Mesenchymal stem cell (in vitro differentiated cells and primary cell): ENCODE measurements around the gene TDRD7. TPM values are rescaled to one million over a fixed set of nuclear protein-coding genes. Genes with fewer than 3 reads are reported as not detected.

Experiments used
- DNase-seq: peaks from one replicate; pipeline ENCODE4 v3.0.0-alpha.2; 2013
- H2AFZ ChIP-seq: one replicate; pipeline ENCODE4 v1.6.1; 2013; ENCODE audit warnings: low read depth, mild to moderate bottlenecking, control low read depth, inconsistent platforms, low read length, moderate library complexity
- H2AK5ac ChIP-seq: 2 replicates; pipeline ENCODE4 v1.6.1; 2013; ENCODE audit warnings: low read length, moderate library complexity, mild to moderate bottlenecking, inconsistent platforms; ENCODE audit not compliant: severe bottlenecking
- H2BK120ac ChIP-seq: one replicate; pipeline ENCODE4 v1.6.1; 2013; ENCODE audit warnings: low read depth, mild to moderate bottlenecking, inconsistent platforms, low read length, moderate library complexity
- H2BK12ac ChIP-seq, 2 experiments: one replicate each; pipeline ENCODE4 v1.6.1; 2013; ENCODE audit warnings: inconsistent platforms in 2 of 2, low read length in 2 of 2, mild to moderate bottlenecking in 2 of 2, moderate library complexity in 2 of 2, control low read depth in 1 of 2
- H2BK15ac ChIP-seq: one replicate; pipeline ENCODE4 v1.6.1; 2013; ENCODE audit warnings: mild to moderate bottlenecking, low read depth, inconsistent platforms; ENCODE audit not compliant: poor library complexity, severe bottlenecking
- H2BK5ac ChIP-seq: 2 replicates; pipeline ENCODE4 v1.6.1; 2013; ENCODE audit warnings: low read depth, mild to moderate bottlenecking, low read length, control low read depth, inconsistent platforms; ENCODE audit not compliant: poor library complexity, severe bottlenecking
- H3K14ac ChIP-seq, 2 experiments: one replicate each; pipeline ENCODE4 v1.6.1; 2013; ENCODE audit warnings: inconsistent platforms in 2 of 2, low read length in 2 of 2, control low read depth in 1 of 2, mild to moderate bottlenecking in 1 of 2, moderate library complexity in 1 of 2
- H3K18ac ChIP-seq, 2 experiments: one replicate each; pipeline ENCODE4 v1.6.1; 2013; ENCODE audit warnings: inconsistent platforms in 2 of 2, low read length in 2 of 2, control low read depth in 1 of 2, low read depth in 1 of 2, mild to moderate bottlenecking in 1 of 2
- H3K23ac ChIP-seq, 2 experiments: one replicate each; pipeline ENCODE4 v1.6.1; 2013; ENCODE audit warnings: inconsistent platforms in 2 of 2, low read length in 2 of 2, mild to moderate bottlenecking in 2 of 2, moderate library complexity in 2 of 2, control low read depth in 1 of 2
- H3K27ac ChIP-seq: 2 replicates; pipeline ENCODE4 v1.5.1; 2013; ENCODE audit warnings: mild to moderate bottlenecking, moderate library complexity, low read length, control low read depth, inconsistent platforms; ENCODE audit not compliant: poor library complexity, severe bottlenecking
- H3K27me3 ChIP-seq, 2 experiments: 2 replicates each; pipeline versions ENCODE4 v1.6.1 to v1.7.0; 2013; ENCODE audit warnings: low read length in 2 of 2, mild to moderate bottlenecking in 2 of 2, moderate library complexity in 2 of 2, control low read depth in 1 of 2, inconsistent platforms in 1 of 2; ENCODE audit not compliant: control insufficient read depth in 1 of 2, insufficient read depth in 1 of 2
- H3K36me3 ChIP-seq, 2 experiments: 2 replicates each; pipeline versions ENCODE4 v1.6.1 to v1.7.0; 2013; ENCODE audit warnings: low read length in 2 of 2, control low read depth in 1 of 2, inconsistent platforms in 1 of 2, low read depth in 1 of 2, mild to moderate bottlenecking in 1 of 2; ENCODE audit not compliant: insufficient read depth in 2 of 2, control insufficient read depth in 1 of 2
- H3K4ac ChIP-seq, 2 experiments: one replicate each; pipeline ENCODE4 v1.6.1; 2013; ENCODE audit warnings: inconsistent platforms in 2 of 2, low read length in 2 of 2, mild to moderate bottlenecking in 2 of 2, moderate library complexity in 2 of 2, control low read depth in 1 of 2, low read depth in 1 of 2
- H3K4me1 ChIP-seq: 2 replicates; pipeline ENCODE4 v1.6.1; 2013; ENCODE audit warnings: low read depth, low read length, control low read depth; ENCODE audit not compliant: control insufficient read depth, insufficient read depth
- H3K4me2 ChIP-seq: 2 replicates; pipeline ENCODE4 v1.6.1; 2013; ENCODE audit warnings: low read length, mild to moderate bottlenecking, inconsistent platforms; ENCODE audit not compliant: poor library complexity, severe bottlenecking
- H3K4me3 ChIP-seq, 2 experiments: 2 replicates each; pipeline versions ENCODE4 v1.5.1 to v1.7.0; 2013; ENCODE audit warnings: low read length in 2 of 2, mild to moderate bottlenecking in 2 of 2, control low read depth in 1 of 2, low read depth in 1 of 2; ENCODE audit not compliant: insufficient read depth in 1 of 2
- H3K79me1 ChIP-seq: replicated peaks from 2 replicates; pipeline ENCODE4 v1.6.1; 2013; ENCODE audit warnings: mild to moderate bottlenecking, control low read depth, low read length, inconsistent platforms; ENCODE audit not compliant: poor library complexity, severe bottlenecking
- H3K9ac ChIP-seq: 2 replicates; pipeline ENCODE4 v1.7.0; 2013; ENCODE audit warnings: mild to moderate bottlenecking, low read length, moderate library complexity
- H3K9me3 ChIP-seq: 2 replicates; pipeline ENCODE4 v1.7.0; 2013; ENCODE audit warnings: mild to moderate bottlenecking, low read length; ENCODE audit not compliant: control insufficient read depth
- H4K8ac ChIP-seq: one replicate; pipeline ENCODE4 v1.6.1; 2013; ENCODE audit warnings: inconsistent platforms, mild to moderate bottlenecking, low read length, moderate library complexity
- H4K91ac ChIP-seq: one replicate; pipeline ENCODE4 v1.6.1; 2013; ENCODE audit warnings: mild to moderate bottlenecking, low read length, inconsistent platforms
- WGBS: methylation state at CpG from one replicate; pipeline ENCODE4 v1.1.7; 2013; ENCODE audit warnings: mixed read lengths; 5-methylcytosine and 5-hydroxymethylcytosine counted together
- small RNA-seq: library from polyadenylated mRNA; stranded (forward); fragments of <200 nt; extraction: miRNeasy Mini kit (QIAGEN cat#:217004); gene quantifications from one replicate; pipeline ENCODE3, GENCODE V24; 2013; ENCODE audit warnings: low read depth

TDRD7 gene

DNA sequence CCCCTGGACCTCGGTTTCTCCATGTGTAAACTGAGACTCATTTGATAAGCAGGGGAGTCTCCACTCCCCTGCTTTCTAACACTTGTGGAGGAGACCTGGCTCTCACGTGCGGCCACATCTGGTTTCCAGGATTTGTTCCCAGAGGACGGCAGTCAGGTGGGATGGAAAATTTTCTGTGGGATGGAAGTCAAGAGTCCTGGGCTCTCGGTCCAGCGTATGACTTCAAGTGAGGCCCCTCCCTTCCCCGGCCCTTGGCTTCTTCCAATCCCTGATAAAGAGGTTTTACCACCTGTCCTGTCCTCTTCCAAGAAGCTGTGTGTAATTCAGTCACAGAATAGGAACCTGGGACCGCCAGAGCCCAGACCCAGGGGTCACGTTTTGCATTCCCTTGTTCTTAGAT, 124.6 kb downstream of the TDRD7 start:
- H3K79me1 ChIP-seq: no peaks in the 10 kb centered on the region
- no peak overlapping the region for H3K4me2 ChIP-seq
- no peak overlapping the region for H3K27ac ChIP-seq
- H2AFZ ChIP-seq: no peak overlapping the region
- H3K23ac ChIP-seq: no peak overlapping the region
- no peak overlapping the region for H3K18ac ChIP-seq
- no peak overlapping the region for H3K4me3 ChIP-seq
- peaks cover 3 to 14% of the 10 kb centered on the region in 2 experiments for H3K27me3 ChIP-seq
- no peak overlapping the region for H3K4ac ChIP-seq
- 94% methylated on average over 9 of the region's 9 CpGs for WGBS
- no peak overlapping the region for H2BK12ac ChIP-seq
- no peak overlapping the region for H3K9ac ChIP-seq
- no peaks in the 10 kb centered on the region for H3K4me1 ChIP-seq
- no peak overlapping the region for H4K8ac ChIP-seq
- DNase-seq: no peak
- H3K9me3 ChIP-seq: peaks cover 13% of the 10 kb centered on the region
- H3K36me3 ChIP-seq: no peaks in the 10 kb centered on the region
- H3K14ac ChIP-seq: no peak overlapping the region
- no peak overlapping the region for H2BK15ac ChIP-seq
- no peak overlapping the region for H2BK120ac ChIP-seq
- no peak overlapping the region for H4K91ac ChIP-seq
- no peak overlapping the region for H2AK5ac ChIP-seq
- no peak overlapping the region for H2BK5ac ChIP-seq

DNA sequence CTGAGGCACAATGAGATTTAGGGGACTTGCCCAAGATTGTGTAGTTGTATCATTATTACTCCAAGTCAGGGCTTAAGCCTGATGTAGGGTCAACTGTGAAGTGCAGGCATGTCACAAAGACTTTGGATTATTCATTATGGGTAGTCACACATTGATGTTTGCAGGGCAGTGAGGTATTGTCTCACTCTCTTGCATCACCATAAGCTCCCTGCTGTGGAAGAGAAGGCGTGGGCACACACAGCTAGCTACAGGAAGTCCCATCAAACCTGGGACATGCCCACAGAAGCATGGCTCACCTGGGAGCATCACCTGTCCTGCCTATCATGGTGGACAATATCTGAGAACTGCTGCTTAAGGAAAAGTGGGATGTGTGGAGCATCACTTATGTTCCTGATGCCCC, 131.7 kb downstream of the TDRD7 start:
- Histone ChIP-seq H4K8ac (no peak overlapping the region), H2AK5ac (no peak overlapping the region), H3K27me3 (peaks cover 3 to 6% of the 10 kb centered on the region in 2 experiments), H3K18ac (no peak overlapping the region), H3K14ac (no peak overlapping the region), H3K23ac (no peak overlapping the region), H2AFZ (no peak overlapping the region), H4K91ac (no peak overlapping the region), H2BK15ac (no peak overlapping the region), H3K36me3 (no peaks in the 10 kb centered on the region), H2BK12ac (no peak overlapping the region), H3K4me1 (no peaks in the 10 kb centered on the region), H3K4ac (no peak overlapping the region), H3K9ac (no peak overlapping the region), H3K79me1 (no peaks in the 10 kb centered on the region), H3K9me3 (no peaks in the 10 kb centered on the region), H2BK5ac (no peak overlapping the region), H3K27ac (no peak overlapping the region), H3K4me2 (no peak overlapping the region), H2BK120ac (no peak overlapping the region), H3K4me3 (no peak overlapping the region)
- no peak for DNase-seq
- WGBS: 62% methylated on average over 1 of the region's 1 CpG

GRCh38 chr9:97545486-97545885, 133.6 kb downstream of the TDRD7 start:
- H2BK120ac ChIP-seq: no peak overlapping the region
- H2AFZ ChIP-seq: no peak overlapping the region
- no peak overlapping the region for H4K91ac ChIP-seq
- no peak overlapping the region for H3K27ac ChIP-seq
- peaks cover 3 to 8% of the 10 kb centered on the region in 2 experiments for H3K27me3 ChIP-seq
- no peak overlapping the region for H2BK15ac ChIP-seq
- no peak overlapping the region for H3K9ac ChIP-seq
- no peaks in the 10 kb centered on the region for H3K4me1 ChIP-seq
- no peak overlapping the region for H3K4ac ChIP-seq
- H2AK5ac ChIP-seq: no peak overlapping the region
- H3K14ac ChIP-seq: no peak overlapping the region
- no peaks in the 10 kb centered on the region for H3K79me1 ChIP-seq
- H3K36me3 ChIP-seq: no peaks in the 10 kb centered on the region
- H2BK12ac ChIP-seq: no peak overlapping the region
- H3K18ac ChIP-seq: no peak overlapping the region
- H3K9me3 ChIP-seq: no peaks in the 10 kb centered on the region
- H4K8ac ChIP-seq: no peak overlapping the region
- no peak overlapping the region for H3K4me2 ChIP-seq
- DNase-seq: no peak
- no peak overlapping the region for H3K23ac ChIP-seq
- no peak overlapping the region for H3K4me3 ChIP-seq
- WGBS: 77% methylated on average over 8 of the region's 8 CpGs
- no peak overlapping the region for H2BK5ac ChIP-seq

Small RNAs within 50 kb of the gene (small RNA-seq; reads per million reads assigned to genes)
- not detected for gene MIR1302-8
